Endothelial cell of umbilical vein (primary cell): Measurements from ENCODE around the gene ZIC1. TPM values are rescaled to one million over a fixed set of nuclear protein-coding genes. Genes with fewer than 3 reads are reported as not detected.

Experiments used
- BruUV-seq: library from RNA; stranded (reverse); fragments of 400-500 nt; replicated peaks from 2 replicates; lab custom pipeline; 2021; lab: Mats Ljungman, UMichigan
- CTCF ChIA-PET: fragments of 300-600, 350-600 bp; sonication (Branson Sonifier 250); formaldehyde crosslinking; loops from one replicate; lab custom pipeline; 2021; ENCODE audit warnings: antibody characterized with exemption, inconsistent platforms; lab: Charles Lee
- POLR2A ChIA-PET: fragments of 300-600, 350-600 bp; sonication (Branson Sonifier 250); formaldehyde crosslinking; loops from one replicate; lab custom pipeline; 2021; ENCODE audit warnings: antibody characterized with exemption, inconsistent platforms; lab: Charles Lee
- DNase-seq: peaks from one replicate; pipeline ENCODE4 v3.0.0-alpha.2; 2011; ENCODE audit warnings: low read depth, low spot score
- FAIRE-seq: peaks from 2 replicates; lab custom pipeline; 2011; peaks lifted over from hg19 to GRCh38; lab: Jason Lieb, UNC
- H2AFZ ChIP-seq: 2 replicates; pipeline ENCODE4 v1.6.0; 2012; ENCODE audit warnings: low read depth, low read length, control low read depth, inconsistent platforms
- H3K27ac ChIP-seq: 2 replicates; pipeline ENCODE4 v1.5.1; 2011; ENCODE audit warnings: low read depth, mild to moderate bottlenecking, control low read depth, low read length, moderate library complexity; ENCODE audit not compliant: insufficient read depth
- H3K27me3 ChIP-seq, 2 experiments: 2 replicates each; pipeline versions ENCODE4 v1.6.0 to v1.6.1; 2011; ENCODE audit warnings: low read length in 2 of 2, mixed read lengths in 1 of 2; ENCODE audit not compliant: control insufficient read depth in 2 of 2, insufficient read depth in 2 of 2
- H3K36me3 ChIP-seq, 2 experiments: 2 replicates in 1 of 2; 3 replicates in 1 of 2; pipeline ENCODE4 v1.5.1; 2011; ENCODE audit warnings: low read length in 2 of 2, mild to moderate bottlenecking in 1 of 2, moderate library complexity in 1 of 2; ENCODE audit not compliant: control insufficient read depth in 2 of 2, insufficient read depth in 2 of 2; ENCODE audit errors: extremely low read depth in 1 of 2
- H3K4me1 ChIP-seq: 3 replicates; pipeline ENCODE4 v1.5.1; 2011; ENCODE audit warnings: mild to moderate bottlenecking, low read length; ENCODE audit not compliant: control insufficient read depth, insufficient read depth; ENCODE audit errors: extremely low read depth
- H3K4me2 ChIP-seq: 2 replicates; pipeline ENCODE4 v1.6.1; 2011; ENCODE audit warnings: low read length, control low read depth, mixed read lengths; ENCODE audit not compliant: insufficient read depth
- H3K4me3 ChIP-seq, 3 experiments: fragments of 200-600 bp in 1 of 3; sonication (generic), shearing (Covaris generic) in 1 of 3; replicated peaks in 1 of 3; 2 replicates each; pipeline ENCODE4 v1.5.1; 2011 to 2016; ENCODE audit warnings: control low read depth in 3 of 3, low read length in 3 of 3, mild to moderate bottlenecking in 2 of 3, inconsistent platforms in 1 of 3, low read depth in 1 of 3, moderate library complexity in 1 of 3; ENCODE audit not compliant: insufficient read depth in 1 of 3
- H3K79me2 ChIP-seq: 2 replicates; pipeline ENCODE4 v1.6.0; 2012; ENCODE audit warnings: low read length, inconsistent platforms; ENCODE audit not compliant: control insufficient read depth, insufficient read depth
- H3K9ac ChIP-seq: replicated peaks from 2 replicates; pipeline ENCODE3; 2011; ENCODE audit warnings: low read length, control low read depth; ENCODE audit not compliant: insufficient read depth; ENCODE audit errors: extremely low read depth
- H3K9me1 ChIP-seq: replicated peaks from 3 replicates; pipeline ENCODE4 v1.6.0; 2011; ENCODE audit warnings: mild to moderate bottlenecking, low read length; ENCODE audit not compliant: control insufficient read depth, insufficient read depth; ENCODE audit errors: extremely low read depth
- H3K9me3 ChIP-seq: replicated peaks from 2 replicates; pipeline ENCODE4 v1.5.1; 2012; ENCODE audit warnings: low read length, inconsistent platforms; ENCODE audit not compliant: control insufficient read depth, insufficient read depth
- H4K20me1 ChIP-seq: replicated peaks from 2 replicates; pipeline ENCODE3; 2011; ENCODE audit warnings: mild to moderate bottlenecking, low read length; ENCODE audit not compliant: control insufficient read depth, insufficient read depth; ENCODE audit errors: extremely low read depth
- CTCF ChIP-seq, 2 donors: IDR thresholded peaks; 1 replicate in 1 of 2; 2 replicates in 1 of 2; pipeline ENCODE4 v1.5.1; 2011; ENCODE audit warnings: low read length in 2 of 2, mild to moderate bottlenecking in 2 of 2, moderate library complexity in 2 of 2, control low read depth in 1 of 2, inconsistent platforms in 1 of 2, low read depth in 1 of 2; ENCODE audit not compliant: insufficient read depth in 1 of 2; ENCODE audit errors: extremely low read depth in 1 of 2
- EZH2 ChIP-seq: IDR thresholded peaks from 2 replicates; pipeline ENCODE4 v1.6.1; 2012; ENCODE audit warnings: borderline replicate concordance, low read depth, mild to moderate bottlenecking, moderate library complexity, low read length, inconsistent platforms; ENCODE audit not compliant: severe bottlenecking
- FOS ChIP-seq: IDR thresholded peaks from 2 replicates; pipeline ENCODE4 v1.6.1; 2011; ENCODE audit warnings: mild to moderate bottlenecking, low read length, moderate library complexity, borderline replicate concordance; ENCODE audit not compliant: insufficient read depth
- GATA2 ChIP-seq: IDR thresholded peaks from 2 replicates; pipeline ENCODE4 v1.7.0; 2011; ENCODE audit warnings: low read depth, mild to moderate bottlenecking, moderate library complexity, mixed read lengths, low read length; ENCODE audit not compliant: insufficient read length, insufficient read depth
- JUN ChIP-seq: IDR thresholded peaks from 2 replicates; pipeline ENCODE4 v1.6.1; 2011; ENCODE audit warnings: borderline replicate concordance, low read depth; ENCODE audit not compliant: insufficient read length, insufficient read depth
- MAX ChIP-seq: IDR thresholded peaks from 2 replicates; pipeline ENCODE4 v1.6.1; 2011; ENCODE audit not compliant: insufficient read depth, insufficient read length
- MYC ChIP-seq: IDR thresholded peaks from one replicate; pipeline ENCODE4 v1.6.1; 2011; ENCODE audit warnings: mild to moderate bottlenecking, low read depth, low read length
- POLR2A ChIP-seq: IDR thresholded peaks from 2 replicates; pipeline ENCODE4 v1.6.1; 2012; ENCODE audit warnings: low read depth, mild to moderate bottlenecking, control low read depth, low read length
- POLR2AphosphoS5 ChIP-seq: IDR thresholded peaks from 2 replicates; pipeline ENCODE4 v1.6.1; 2012; ENCODE audit warnings: low read depth, mild to moderate bottlenecking, control low read depth, low read length, moderate library complexity; ENCODE audit not compliant: insufficient read depth
- dilution Hi-C: fragments of 300-500 bp; cut with MboI; formaldehyde crosslinking; loops from one replicate; pipeline ENCODE4 v1.15.0; 2019; ENCODE audit warnings: low sequenced_read_pairs; ENCODE audit not compliant: extremely low pct_ligation_motif_present
- intact Hi-C: fragments of 100-400 bp; cut with micrococcal nuclease; formaldehyde crosslinking; loops from one replicate; pipeline ENCODE4 v1.10.0; 2022
- polyA plus RNA-seq, 4 experiments: library from polyadenylated mRNA; depleted of rRNA in 3 of 4; stranded (reverse) in 3 of 4; unstranded in 1 of 4; fragments of >200 nt; gene quantifications; 2 replicates each; pipeline versions ENCODE4 v1.2.1 to v1.2.3, GENCODE V29; 2011 to 2012; ENCODE audit warnings: missing spikeins in 1 of 4
- total RNA-seq: library from RNA; stranded (reverse); gene quantifications from 2 replicates; pipeline ENCODE4 v1.2.3, GENCODE V29; 2021

Gene ZIC1
- total and polyA plus RNA-seq, 2 donors (not counting 3 experiments of a cell fraction or from before 2014, with no cell fraction given) = not detected

DNA sequence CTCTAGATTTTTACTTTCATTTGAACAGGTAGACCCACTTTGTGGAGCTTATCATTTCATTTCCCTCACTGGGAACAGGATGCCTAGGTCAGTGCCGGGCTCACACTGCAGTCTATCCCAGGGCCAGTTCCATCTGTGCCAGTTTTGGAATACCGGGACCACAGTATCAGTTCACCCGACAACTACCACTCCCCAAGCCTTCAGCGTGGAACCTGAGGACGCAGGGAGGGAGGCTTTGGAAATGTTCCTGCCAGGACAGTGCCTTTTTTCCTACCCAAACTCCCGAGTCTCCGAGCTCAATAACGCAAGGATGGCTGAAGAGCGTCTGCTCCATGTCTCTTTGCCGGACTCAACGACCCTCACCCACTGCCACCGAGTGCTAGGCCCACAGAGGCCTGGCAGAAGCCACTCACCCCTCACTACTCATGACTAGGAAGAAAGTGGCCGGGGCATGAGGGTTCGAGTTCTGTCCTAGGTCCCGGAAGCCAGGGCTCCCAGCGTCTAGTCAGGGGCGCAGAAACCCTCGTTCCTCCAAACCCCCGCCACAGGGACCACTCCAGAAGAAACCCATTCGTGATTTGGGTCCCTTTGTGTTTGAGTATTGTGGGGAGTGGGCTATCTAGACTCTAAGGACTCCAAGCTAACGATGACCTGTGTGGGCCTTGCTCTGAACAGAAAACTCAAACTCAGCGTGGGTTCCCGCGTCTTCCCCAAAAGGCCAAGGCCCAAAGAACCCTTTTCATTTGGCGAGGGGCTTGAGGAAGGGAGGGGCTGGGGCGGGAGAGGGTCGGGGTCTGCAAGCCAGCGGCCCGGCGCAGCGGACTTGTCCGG, 11.4 kb downstream of the ZIC1 start:
- FAIRE-seq = no peak
- Histone ChIP-seq H3K4me3 (no peak overlapping the region), H3K4me2 (no peak overlapping the region)

More for the DNA sequence above, 11.4 kb downstream of the ZIC1 start:
- no peaks in the 10 kb centered on the region for H3K9me3 ChIP-seq
- DNase-seq = no peak
- ChIA-PET CTCF (interaction anchor here (1.5 kb wide), 1 partner anchor 57 kb away, joined by 3 read pairs; no protein-coding TSS in a partner anchor), POLR2A (no interaction called here)
- no peak for TF ChIP-seq EZH2
- no peak for TF ChIP-seq JUN
- no peak for TF ChIP-seq FOS
- no peak for TF ChIP-seq MYC
- no peak for TF ChIP-seq GATA2
- no peak for TF ChIP-seq POLR2A
- no peak for TF ChIP-seq MAX
- no peak for TF ChIP-seq CTCF (IDR thresholded peaks at IDR 0.05; ENCODE audit: extremely low read depth in 1 of 2, insufficient read depth in 1 of 2, low read depth in 1 of 2, low read length in 2 of 2)
- TF ChIP-seq POLR2AphosphoS5 = no peak
- H3K9me1 ChIP-seq = no peaks in the 10 kb centered on the region
- intact Hi-C loops = no loop called here
- no peaks in the 10 kb centered on the region for H3K79me2 ChIP-seq
- peaks cover 90 to 100% of the 10 kb centered on the region in 2 experiments for H3K27me3 ChIP-seq
- H3K36me3 ChIP-seq = no peaks in the 10 kb centered on the region
- peaks cover 4% of the 10 kb centered on the region for H3K4me1 ChIP-seq
- no peak overlapping the region for H3K27ac ChIP-seq
- dilution Hi-C loops = no loop called here
- H3K9ac ChIP-seq = no peak overlapping the region
- H4K20me1 ChIP-seq = peaks cover 3% of the 10 kb centered on the region
- BruUV-seq = no TSS peak
- H2AFZ ChIP-seq = no peak overlapping the region
